Kidney glomerular epithelial cell (primary cell): ENCODE measurements around the gene INHA.

ENCODE experiments used
- DNase-seq: peaks from one replicate; lab custom pipeline; 2025; lab: John Stamatoyannopoulos, UW

The INHA gene

GRCh38 chr2:219572237-219573001, at the start of gene INHA:
Gene INHA (plus strand): TSS chr2:219572310. CDS start chr2:219572375, 65 bp downstream.
- DNase-seq, result no peak

- no peak for DNase-seq
These were observed 49.0 kb upstream of the INHA start for GRCh38 chr2:219523031-219523671.

- no peak for DNase-seq
These were observed 47.3 kb upstream of the INHA start for GRCh38 chr2:219524817-219525216.

GRCh38 chr2:219525533-219526232, 46.4 kb upstream of the INHA start:
- no peak for DNase-seq

- DNase-seq, result no peak
These were observed 45.6 kb upstream of the INHA start for GRCh38 chr2:219526320-219527075.

- no peak for DNase-seq
These were observed 45.1 kb upstream of the INHA start for GRCh38 chr2:219527076-219527394.

- DNase-seq, result no peak
These were observed 44.6 kb upstream of the INHA start for GRCh38 chr2:219527472-219527871.

GRCh38 chr2:219530048-219530963, 41.8 kb upstream of the INHA start:
- DNase-seq, result peak; percentile 72

GRCh38 chr2:219531639-219532377, 40.3 kb upstream of the INHA start:
- no peak for DNase-seq

- no peak for DNase-seq
These were observed 39.8 kb upstream of the INHA start for GRCh38 chr2:219532378-219532649.

GRCh38 chr2:219533930-219534661, 38.0 kb upstream of the INHA start:
- no peak for DNase-seq

GRCh38 chr2:219536425-219536824, 35.7 kb upstream of the INHA start:
- DNase-seq, result no peak

GRCh38 chr2:219536967-219537366, 35.1 kb upstream of the INHA start:
- DNase-seq, result no peak

GRCh38 chr2:219537657-219538488, 34.2 kb upstream of the INHA start:
- no peak for DNase-seq

- peak; percentile 8 for DNase-seq
These were observed 33.6 kb upstream of the INHA start for GRCh38 chr2:219538504-219538951.

GRCh38 chr2:219538956-219539788, 32.9 kb upstream of the INHA start:
- DNase-seq, result no peak

GRCh38 chr2:219539926-219540678, 32.0 kb upstream of the INHA start:
- no peak for DNase-seq
